Activated B cell treated with CpG ODN at 0.5 μM for 24 hours (primary cell): ENCODE results near the gene ARHGAP9. TPM values are rescaled to one million over a fixed set of nuclear protein-coding genes. Genes with fewer than 3 reads are reported as not detected.

ENCODE experiments used
- ATAC-seq: fragments of 200-7000 bp; cut with Tn5 transposase; one replicate; pipeline ENCODE4 v1.10.0; 2021; ENCODE audit warnings: low read depth, mild to moderate bottlenecking, moderate library complexity
- CTCF ChIA-PET: fragments of 350-600 bp; sonication (Branson Sonifier 250); formaldehyde crosslinking; loops from one replicate; lab custom pipeline; 2021; ENCODE audit warnings: antibody characterized with exemption; lab: Charles Lee
- POLR2A ChIA-PET: fragments of 350-600 bp; sonication (Branson Sonifier 250); formaldehyde crosslinking; loops from one replicate; lab custom pipeline; 2021; ENCODE audit warnings: antibody characterized with exemption; lab: Charles Lee
- DNase-seq: peaks from one replicate; pipeline ENCODE4 v3.0.0; 2022
- H3K27ac Mint-ChIP-seq: one replicate; pipeline ENCODE4 v1.8.0; 2020; ENCODE audit warnings: mixed read lengths
- H3K27me3 Mint-ChIP-seq: one replicate; pipeline ENCODE4 v1.8.0; 2021; ENCODE audit warnings: mixed read lengths
- H3K36me3 Mint-ChIP-seq: one replicate; pipeline ENCODE4 v1.8.0; 2021; ENCODE audit warnings: low read depth, mixed read lengths
- H3K4me1 Mint-ChIP-seq: one replicate; pipeline ENCODE4 v1.8.0; 2021; ENCODE audit warnings: mixed read lengths
- H3K4me3 Mint-ChIP-seq: one replicate; pipeline ENCODE4 v1.8.0; 2020; ENCODE audit warnings: mild to moderate bottlenecking, mixed read lengths
- H3K9me3 Mint-ChIP-seq: one replicate; pipeline ENCODE4 v1.8.0; 2020; ENCODE audit warnings: mixed read lengths
- intact Hi-C: fragments of 100-400 bp; cut with micrococcal nuclease; formaldehyde crosslinking; loops from one replicate; pipeline ENCODE4 v1.15.1; 2024
- total RNA-seq: library from RNA; stranded (reverse); gene quantifications from 2 replicates; pipeline ENCODE4 v1.2.3, GENCODE V29; 2022
- TF ChIP-seq, protein P1 (sequence below): fragments of 200-600 bp; IDR thresholded peaks from one replicate; pipeline ENCODE4 v1.8.0; 2022; ENCODE audit warnings: antibody characterized with exemption, mild to moderate bottlenecking

ARHGAP9 gene
- 98.8 and 104 TPM in 2 replicates for total RNA-seq

- H3K9me3 Mint-ChIP-seq: no peaks in the 10 kb centered on the region
- CTCF ChIA-PET: interaction anchor here (0.7 to 7.3 kb wide), 3 partner anchors 19 to 281 kb away, joined by 3 to 74 read pairs (median 3); partner anchors contain the start of gene GLI1
- ATAC-seq: peak; percentile 51
- peaks cover 5% of the 10 kb centered on the region for H3K36me3 Mint-ChIP-seq
- H3K27ac Mint-ChIP-seq: peak within 1 kb of the TSS; percentile 100
- POLR2A ChIA-PET: interaction anchor here (0.6 to 8.3 kb wide), 13 partner anchors 9 to 1650 kb away, joined by 3 to 133 read pairs (median 5); partner anchors contain the start of genes DCTN2, DDIT3, DNAJC14 and GLI1
- H3K4me3 Mint-ChIP-seq: peak within 1 kb of the TSS; percentile 93
- H3K4me1 Mint-ChIP-seq: peaks cover 77% of the 10 kb centered on the region
- DNase-seq: peak; percentile 48
- intact Hi-C loops: loop anchor here (1.0 to 5.0 kb wide), 5 partner anchors 8 to 368 kb away; partner anchors contain the start of genes CDK4, CTDSP2, DDIT3 and R3HDM2
- H3K27me3 Mint-ChIP-seq: no peaks in the 10 kb centered on the region
- TF ChIP-seq, protein P1, sequence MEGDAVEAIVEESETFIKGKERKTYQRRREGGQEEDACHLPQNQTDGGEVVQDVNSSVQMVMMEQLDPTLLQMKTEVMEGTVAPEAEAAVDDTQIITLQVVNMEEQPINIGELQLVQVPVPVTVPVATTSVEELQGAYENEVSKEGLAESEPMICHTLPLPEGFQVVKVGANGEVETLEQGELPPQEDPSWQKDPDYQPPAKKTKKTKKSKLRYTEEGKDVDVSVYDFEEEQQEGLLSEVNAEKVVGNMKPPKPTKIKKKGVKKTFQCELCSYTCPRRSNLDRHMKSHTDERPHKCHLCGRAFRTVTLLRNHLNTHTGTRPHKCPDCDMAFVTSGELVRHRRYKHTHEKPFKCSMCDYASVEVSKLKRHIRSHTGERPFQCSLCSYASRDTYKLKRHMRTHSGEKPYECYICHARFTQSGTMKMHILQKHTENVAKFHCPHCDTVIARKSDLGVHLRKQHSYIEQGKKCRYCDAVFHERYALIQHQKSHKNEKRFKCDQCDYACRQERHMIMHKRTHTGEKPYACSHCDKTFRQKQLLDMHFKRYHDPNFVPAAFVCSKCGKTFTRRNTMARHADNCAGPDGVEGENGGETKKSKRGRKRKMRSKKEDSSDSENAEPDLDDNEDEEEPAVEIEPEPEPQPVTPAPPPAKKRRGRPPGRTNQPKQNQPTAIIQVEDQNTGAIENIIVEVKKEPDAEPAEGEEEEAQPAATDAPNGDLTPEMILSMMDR: no peak
Measured at GRCh38 chr12:57479376-57480115, at the start of gene ARHGAP9. Gene ARHGAP9 (minus strand): TSS chr12:57479866. CDS start chr12:57479406, 460 bp downstream.

- Mint-ChIP-seq H3K4me1 (peaks cover 9% of the 10 kb centered on the region), H3K27ac (no peak overlapping the region), H3K36me3 (peaks cover 88% of the 10 kb centered on the region), H3K9me3 (no peaks in the 10 kb centered on the region), H3K4me3 (no peak overlapping the region), H3K27me3 (no peaks in the 10 kb centered on the region)
- CTCF ChIA-PET: no interaction called here
- intact Hi-C loops: no loop called here
- DNase-seq: no peak
- TF ChIP-seq, protein P1: no peak
- POLR2A ChIA-PET: interaction anchor here (0.7 to 1.7 kb wide), 2 partner anchors 8 kb away, joined by 5 to 9 read pairs; partner anchors contain the start of gene DDIT3
- ATAC-seq: no peak
Measured at GRCh38 chr12:57528831-57529555, 49.3 kb upstream of the ARHGAP9 start.

DNA sequence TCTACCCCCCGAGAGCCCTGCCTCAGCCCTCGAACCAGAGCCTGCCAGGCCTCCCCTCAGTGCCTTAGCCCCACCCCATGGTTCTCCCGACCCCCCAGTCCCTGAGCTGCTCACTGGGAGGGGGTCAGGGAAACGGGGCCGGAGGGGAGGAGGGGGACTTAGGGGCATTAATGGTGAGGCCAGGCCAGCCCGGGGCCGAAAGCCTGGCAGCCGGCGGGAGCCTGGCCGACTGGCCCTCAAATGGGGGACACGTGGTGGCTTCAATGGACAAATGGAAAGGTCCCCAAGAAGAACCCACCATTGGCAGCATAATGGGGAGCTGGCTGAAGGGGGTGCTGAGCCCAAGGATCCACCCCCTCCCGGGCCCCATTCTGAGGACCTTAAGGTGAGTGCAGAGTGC, 48.5 kb upstream of the ARHGAP9 start:
- Mint-ChIP-seq H3K4me3 (no peak overlapping the region), H3K27ac (no peak overlapping the region), H3K4me1 (peaks cover 17% of the 10 kb centered on the region), H3K27me3 (no peaks in the 10 kb centered on the region), H3K36me3 (peaks cover 82% of the 10 kb centered on the region), H3K9me3 (no peaks in the 10 kb centered on the region)
- TF ChIP-seq, protein P1: no peak
- POLR2A ChIA-PET: interaction anchor here (1.2 kb wide), 1 partner anchor 8 kb away, joined by 3 read pairs; no protein-coding TSS in a partner anchor
- intact Hi-C loops: no loop called here
- CTCF ChIA-PET: no interaction called here
- no peak for DNase-seq
- ATAC-seq: no peak

- intact Hi-C loops: no loop called here
- ChIA-PET CTCF (no interaction called here), POLR2A (interaction anchor here (1.2 kb wide), 1 partner anchor 7 kb away, joined by 3 read pairs; no protein-coding TSS in a partner anchor)
- Mint-ChIP-seq H3K27me3 (no peaks in the 10 kb centered on the region), H3K4me3 (no peak overlapping the region), H3K27ac (no peak overlapping the region), H3K4me1 (peaks cover 19% of the 10 kb centered on the region), H3K36me3 (peaks cover 73% of the 10 kb centered on the region), H3K9me3 (no peaks in the 10 kb centered on the region)
- ATAC-seq (no peak), DNase-seq (no peak)
- TF ChIP-seq, protein P1: no peak
Measured at GRCh38 chr12:57527184-57527583, 47.5 kb upstream of the ARHGAP9 start.
